Mucosa of rectum (tissue), 2 donors: ENCODE results near the gene TBX6.
"Not testable (repeated sequence)": the region's sequence is repeated elsewhere in the genome, so short reads cannot be mapped to it uniquely, and the experiment has no call there.

ENCODE experiments used
- H3K27ac ChIP-seq, 2 donors: one replicate each; pipeline ENCODE4 v1.7.0; 2013; ENCODE audit warnings: inconsistent platforms in 2 of 2, low read depth in 2 of 2, low read length in 2 of 2
- H3K27me3 ChIP-seq, 2 donors: one replicate each; pipeline ENCODE4 v1.7.0; 2013; ENCODE audit warnings: low read length in 2 of 2; ENCODE audit not compliant: control insufficient read depth in 2 of 2, insufficient read depth in 2 of 2
- H3K36me3 ChIP-seq, 2 donors: one replicate each; pipeline ENCODE4 v1.7.0; 2013; ENCODE audit warnings: low read length in 2 of 2; ENCODE audit not compliant: control insufficient read depth in 2 of 2, insufficient read depth in 2 of 2
- H3K4me1 ChIP-seq, 2 donors: one replicate each; pipeline ENCODE4 v1.7.0; 2013; ENCODE audit warnings: low read length in 2 of 2, mild to moderate bottlenecking in 1 of 2; ENCODE audit not compliant: control insufficient read depth in 2 of 2, insufficient read depth in 2 of 2
- H3K4me3 ChIP-seq, 2 donors: one replicate each; pipeline ENCODE4 v1.7.0; 2013; ENCODE audit warnings: low read length in 2 of 2
- H3K9ac ChIP-seq, 2 donors: one replicate each; pipeline ENCODE4 v1.7.0; 2013; ENCODE audit warnings: low read length in 2 of 2, low read depth in 1 of 2, mild to moderate bottlenecking in 1 of 2
- H3K9me3 ChIP-seq, 2 donors: one replicate each; pipeline ENCODE4 v1.7.0; 2013; ENCODE audit warnings: low read length in 2 of 2; ENCODE audit not compliant: control insufficient read depth in 2 of 2
- donor health status: healthy.
- donor health status: Normal muscosa, but diverticular disease.

Gene TBX6

DNA sequence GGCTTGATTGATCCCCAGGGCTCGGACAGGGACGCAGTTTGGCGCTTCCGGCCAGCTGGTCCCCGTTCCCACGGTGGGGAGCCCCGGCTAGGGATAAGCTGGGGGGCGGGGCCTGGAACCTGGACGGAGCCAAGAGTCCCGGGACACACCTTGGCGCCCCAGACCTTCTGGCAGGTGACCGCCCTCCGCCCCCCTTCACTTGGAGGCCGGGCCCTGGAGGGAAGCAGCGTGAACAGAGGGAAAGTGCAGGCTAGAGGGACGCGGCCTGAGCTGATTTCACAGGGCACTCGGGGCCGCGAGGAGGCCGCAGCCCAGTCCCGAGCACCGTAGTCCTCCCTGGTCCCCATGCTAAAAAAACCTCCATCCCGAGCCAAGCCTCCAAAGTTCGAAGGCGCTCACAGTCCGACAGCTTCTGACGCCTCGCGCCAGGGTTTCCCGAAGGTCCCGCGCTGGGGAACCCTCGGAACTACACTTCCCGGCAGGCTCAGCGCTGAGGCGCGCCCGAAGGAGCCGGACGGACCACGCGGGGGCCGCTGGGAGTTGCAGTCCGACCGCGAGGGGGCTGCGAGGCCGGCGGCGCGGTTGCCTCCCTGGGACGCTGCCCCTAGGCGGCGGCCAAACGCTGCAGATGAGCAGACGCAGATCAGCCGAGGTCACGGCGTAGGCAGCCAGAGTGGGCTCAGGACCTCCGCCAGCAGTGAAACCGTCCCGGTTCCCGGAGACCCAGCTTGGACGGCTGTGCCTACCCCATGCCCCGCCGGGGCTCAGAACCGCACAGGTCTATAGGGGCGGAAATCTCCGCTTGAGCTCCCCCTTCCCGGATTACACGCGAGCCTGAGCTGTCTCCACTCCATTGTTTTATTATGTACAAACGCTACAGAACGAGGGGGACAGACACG is at the start of gene TBX6:
TSS of gene TBX6 (minus strand) at position 451 of the 899 bp plus-strand sequence. CDS start 731 bp downstream, outside the sequence.
- Histone ChIP-seq H3K36me3 (peaks cover 14 to 16% of the 10 kb centered on the region in 2 donors), H3K4me1 (peaks cover 29 to 32% of the 10 kb centered on the region in 2 donors), H3K4me3 (peak within 1 kb of the TSS; percentile 63 to 76), H3K27ac (peak within 1 kb of the TSS; percentile 70 to 87), H3K27me3 (no peaks in the 10 kb centered on the region), H3K9me3 (no peaks in the 10 kb centered on the region), H3K9ac (peak within 1 kb of the TSS; percentile 71 to 78)

DNA sequence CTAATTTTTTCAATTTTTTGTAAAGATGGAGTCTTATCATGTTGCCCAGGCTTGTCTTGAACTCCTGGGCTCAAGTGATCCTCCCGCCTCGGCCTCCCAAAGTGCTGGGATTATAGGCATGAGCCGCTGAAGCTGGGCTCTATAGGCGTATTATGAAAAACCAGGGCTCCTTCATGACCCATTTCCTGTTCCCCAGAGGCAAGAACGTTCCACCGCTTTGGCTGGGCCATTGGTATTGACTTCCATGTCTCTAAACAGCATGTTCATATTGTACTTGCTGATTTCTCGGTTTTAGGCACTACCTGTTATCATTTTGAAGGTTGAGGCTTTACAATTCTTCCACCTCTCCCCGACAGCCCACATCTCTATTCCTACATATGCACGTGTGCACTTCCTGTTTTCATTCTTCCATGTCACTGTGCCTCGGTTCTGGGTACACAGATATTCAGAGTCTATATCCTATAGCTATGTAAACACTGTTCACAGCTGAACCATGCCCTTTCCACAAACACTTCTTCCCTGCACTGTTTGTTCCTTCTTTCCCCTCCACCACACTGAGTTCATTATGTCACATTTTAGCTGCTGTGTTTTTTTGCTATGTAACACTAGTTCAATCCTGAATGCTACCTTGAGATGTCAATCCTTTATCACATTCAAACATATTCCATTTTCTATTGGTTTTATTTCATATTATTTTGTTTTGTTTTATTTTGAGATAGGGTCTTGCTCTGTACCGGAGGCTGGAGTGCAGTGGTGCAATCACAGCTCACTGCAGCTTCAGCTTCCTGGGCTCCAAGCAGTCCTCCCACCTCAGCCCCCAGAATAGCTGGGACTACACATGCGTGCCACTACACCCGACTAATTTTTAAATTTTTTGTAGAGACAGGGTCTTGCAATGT is 48.1 kb upstream of the TBX6 start:
- Histone ChIP-seq H3K9me3 (no peaks in the 10 kb centered on the region), H3K27me3 (no peaks in the 10 kb centered on the region), H3K4me3 (peak overlapping the region; percentile 4 to 43), H3K9ac (no peak overlapping the region), H3K36me3 (no peaks in the 10 kb centered on the region), H3K4me1 (peaks cover 9 to 12% of the 10 kb centered on the region in 2 donors), H3K27ac (peak overlapping the region; percentile 76 to 85)

DNA sequence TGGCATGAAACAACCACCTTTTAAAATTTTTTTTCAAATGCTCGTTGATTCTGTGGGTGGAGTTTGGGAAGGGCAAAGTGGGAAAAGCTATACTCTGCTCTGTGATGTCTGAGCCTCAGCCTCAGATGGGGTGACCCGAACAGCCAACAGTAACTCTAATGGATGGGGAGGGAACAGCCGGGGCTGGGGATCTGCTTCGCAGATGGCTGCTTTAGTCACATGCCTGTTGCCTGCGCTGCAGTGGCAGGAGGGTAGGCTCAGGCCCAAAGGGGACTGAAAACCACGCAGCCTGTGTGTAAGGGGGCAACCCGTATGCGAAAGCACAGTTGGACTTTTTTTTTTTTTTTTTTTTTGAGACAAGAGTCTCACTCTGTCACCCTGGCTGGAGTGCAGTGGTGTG is 46.2 kb upstream of the TBX6 start:
- H3K36me3 ChIP-seq: no peaks in the 10 kb centered on the region
- H3K27me3 ChIP-seq: no peaks in the 10 kb centered on the region
- H3K4me1 ChIP-seq: peaks cover 9 to 12% of the 10 kb centered on the region in 2 donors
- no peak overlapping the region for H3K4me3 ChIP-seq
- no peak overlapping the region for H3K27ac ChIP-seq
- H3K9ac ChIP-seq: no peak overlapping the region
- H3K9me3 ChIP-seq: no peaks in the 10 kb centered on the region

DNA sequence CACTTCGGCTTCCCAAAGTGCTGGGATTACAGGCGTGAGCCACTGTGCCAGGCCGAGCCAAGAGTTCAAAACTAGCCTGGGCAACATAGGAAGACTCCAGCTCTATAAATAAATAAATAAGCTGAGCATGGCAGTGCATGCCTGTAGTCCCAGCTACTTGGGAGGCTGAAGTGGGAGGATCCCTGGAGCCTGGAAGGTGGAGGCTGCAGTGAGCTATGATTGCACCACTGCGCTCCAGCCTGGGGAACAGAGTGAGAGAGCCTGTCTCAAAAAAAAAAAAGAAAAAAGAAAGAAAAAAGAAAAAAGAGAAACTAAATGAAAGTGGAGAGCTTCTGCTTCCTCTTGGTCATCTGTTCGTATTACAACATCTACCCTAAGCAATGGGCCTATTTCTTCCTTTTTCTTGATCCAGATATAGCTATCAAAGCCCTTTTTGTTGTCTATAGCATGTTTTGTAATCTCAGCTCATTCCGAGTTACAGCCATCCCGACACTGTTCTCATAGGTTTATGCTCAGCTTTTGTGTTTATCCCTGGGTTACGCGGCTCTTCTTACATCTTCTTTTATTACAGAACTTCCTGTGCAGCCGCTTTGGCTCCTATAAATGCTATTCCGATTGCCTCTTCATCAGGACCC is 45.4 kb upstream of the TBX6 start:
- no peak overlapping the region for H3K9ac ChIP-seq
- no peaks in the 10 kb centered on the region for H3K9me3 ChIP-seq
- H3K4me3 ChIP-seq: no peak overlapping the region
- H3K27me3 ChIP-seq: no peaks in the 10 kb centered on the region
- H3K36me3 ChIP-seq: no peaks in the 10 kb centered on the region
- H3K4me1 ChIP-seq: peaks cover 9 to 12% of the 10 kb centered on the region in 2 donors
- H3K27ac ChIP-seq: no peak overlapping the region

- Histone ChIP-seq H3K9me3 (no peaks in the 10 kb centered on the region), H3K9ac (no peak overlapping the region), H3K27ac (no peak overlapping the region), H3K4me3 (no peak overlapping the region), H3K36me3 (no peaks in the 10 kb centered on the region), H3K27me3 (no peaks in the 10 kb centered on the region), H3K4me1 (no peaks in the 10 kb centered on the region)
These were observed 40.9 kb upstream of the TBX6 start for GRCh38 chr16:30132591-30132990.

DNA sequence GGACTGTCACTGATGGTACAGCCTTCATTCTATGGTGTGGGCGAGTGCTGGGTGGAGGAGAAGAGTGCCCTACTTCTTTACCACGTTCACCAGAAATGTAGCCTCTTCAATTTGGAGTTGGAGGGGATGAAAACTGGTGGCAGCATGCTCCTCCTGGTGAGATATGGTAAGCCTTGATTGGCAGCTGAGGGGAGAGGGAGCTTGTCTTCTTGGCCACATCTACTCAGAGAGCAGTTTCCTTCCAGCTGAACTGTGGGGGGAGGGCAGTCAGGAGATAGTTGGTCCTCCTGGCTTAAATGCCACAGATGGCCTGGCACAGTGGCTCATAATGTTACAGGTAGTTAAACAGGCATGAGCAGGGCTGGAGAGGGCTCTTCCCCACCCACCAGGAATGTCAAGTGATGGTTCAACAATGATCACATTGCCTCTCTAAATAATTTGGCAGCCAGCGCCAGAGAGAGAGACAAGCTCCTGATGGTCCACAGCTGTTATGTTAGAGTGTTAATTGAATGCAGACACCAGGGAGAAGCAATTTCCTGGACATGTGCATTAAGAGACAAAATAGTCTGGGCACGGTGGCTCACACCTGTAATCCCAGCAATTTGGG is 40.2 kb upstream of the TBX6 start:
- H3K4me3 ChIP-seq: no peak overlapping the region
- no peak overlapping the region for H3K9ac ChIP-seq
- H3K27ac ChIP-seq: no peak overlapping the region
- H3K9me3 ChIP-seq: no peaks in the 10 kb centered on the region
- H3K4me1 ChIP-seq: no peaks in the 10 kb centered on the region
- H3K27me3 ChIP-seq: no peaks in the 10 kb centered on the region
- H3K36me3 ChIP-seq: no peaks in the 10 kb centered on the region

GRCh38 chr16:30127993-30128392 is 36.3 kb upstream of the TBX6 start:
- Histone ChIP-seq H3K9me3 (no peaks in the 10 kb centered on the region), H3K4me1 (peaks cover 3 to 11% of the 10 kb centered on the region in 2 donors), H3K9ac (no peak overlapping the region), H3K27ac (no peak overlapping the region), H3K36me3 (no peaks in the 10 kb centered on the region), H3K4me3 (no peak overlapping the region), H3K27me3 (no peaks in the 10 kb centered on the region)

- not testable (repeated sequence) for H3K27ac ChIP-seq, H3K36me3 ChIP-seq, H3K9ac ChIP-seq, H3K9me3 ChIP-seq, H3K27me3 ChIP-seq, H3K4me3 ChIP-seq
- H3K4me1 ChIP-seq: peaks cover 14 to 27% of the 10 kb centered on the region in 2 donors
These were observed 34.0 kb upstream of the TBX6 start for GRCh38 chr16:30125690-30126089.

DNA sequence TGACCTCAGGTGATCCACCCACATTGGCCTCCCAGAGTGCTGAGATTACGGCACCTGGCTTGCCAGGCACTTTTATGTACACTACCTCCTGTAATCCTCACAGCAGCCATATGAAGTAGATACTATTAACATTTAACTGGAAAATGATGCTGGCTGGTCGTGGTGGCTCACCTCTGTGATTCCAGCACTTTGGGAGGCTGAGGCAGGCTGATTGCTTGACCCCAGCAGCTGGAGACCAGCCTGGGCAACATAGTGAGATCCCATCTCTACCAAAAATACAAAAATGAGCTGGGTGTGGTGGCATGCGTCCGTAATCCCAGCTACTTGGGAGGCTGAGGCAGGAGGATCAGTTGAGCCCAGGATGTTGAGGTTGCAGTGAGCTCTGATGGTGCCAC is 33.3 kb upstream of the TBX6 start:
- Histone ChIP-seq H3K9me3 (no peaks in the 10 kb centered on the region), H3K4me1 (peaks cover 17 to 32% of the 10 kb centered on the region in 2 donors), H3K27ac (no peak overlapping the region), H3K9ac (no peak overlapping the region), H3K27me3 (no peaks in the 10 kb centered on the region), H3K36me3 (no peaks in the 10 kb centered on the region), H3K4me3 (no peak overlapping the region)
